Esophagus squamous epithelium (tissue), 5 donors: ENCODE measurements around the gene ATP5F1B. TPM values are rescaled to one million over a fixed set of nuclear protein-coding genes. Genes with fewer than 3 reads are reported as not detected.

Experiments
- DNase-seq: peaks from one replicate; lab custom pipeline; 2025; lab: John Stamatoyannopoulos, UW
- H3K27ac ChIP-seq, 4 donors: fragments of 200-600 bp; sonication (generic); one replicate each; pipeline ENCODE4 v1.5.1; 2016 to 2019; ENCODE audit warnings: mild to moderate bottlenecking in 1 of 4
- H3K27me3 ChIP-seq, 4 donors: fragments of 200-600 bp; sonication (generic); 1 replicate in 3 of 4; 2 replicates in 1 of 4; pipeline versions ENCODE4 v1.5.1 to v1.6.0; 2017 to 2021; ENCODE audit warnings: antibody characterized with exemption in 1 of 4
- H3K36me3 ChIP-seq, 3 donors: fragments of 200-600 bp; sonication (generic); one replicate each; pipeline ENCODE4 v1.5.1; 2016 to 2019
- H3K4me1 ChIP-seq, 3 donors: fragments of 200-600 bp; sonication (generic); one replicate each; pipeline ENCODE4 v1.5.1; 2017 to 2019
- H3K4me3 ChIP-seq, 4 donors: fragments of 200-600 bp; sonication (generic); 1 replicate in 3 of 4; 2 replicates in 1 of 4; pipeline ENCODE4 v1.5.1; 2016 to 2019; ENCODE audit warnings: mild to moderate bottlenecking in 2 of 4, moderate library complexity in 1 of 4
- H3K9me3 ChIP-seq, 3 donors: fragments of 200-600 bp; sonication (generic); one replicate each; pipeline ENCODE4 v1.5.1; 2016 to 2019
- CTCF ChIP-seq, 6 experiments: fragments of 450-650 bp in 4 of 6; fragments of 200-600 bp in 2 of 6; sonication (generic) in 2 of 6; IDR thresholded peaks; one replicate each; pipeline ENCODE4 v1.5.1; 2016 to 2019; ENCODE audit warnings: antibody characterized with exemption in 6 of 6, mild to moderate bottlenecking in 4 of 6, moderate library complexity in 4 of 6
- POLR2A ChIP-seq, 4 donors: fragments of 450-650 bp; IDR thresholded peaks; one replicate each; pipeline ENCODE4 v1.6.1; 2017; ENCODE audit warnings: antibody characterized with exemption in 4 of 4, mild to moderate bottlenecking in 4 of 4, moderate library complexity in 3 of 4
- WGBS, 2 donors: methylation state at CpG; one replicate each; pipeline ENCODE4 v1.1.5; 2018; 5-methylcytosine and 5-hydroxymethylcytosine counted together
- intact Hi-C: fragments of 100-400 bp; cut with DNase I; formaldehyde crosslinking; loops from one replicate; pipeline ENCODE4 v1.15.0; 2022
- total RNA-seq, 4 donors: library from RNA; depleted of rRNA; stranded (reverse); fragments of >200 nt; gene quantifications; one replicate each; pipeline ENCODE4 v1.1.0, GENCODE V29; 2016
- donor health status: DM: yes; HTN: yes; CAD: no.

ATP5F1B gene
- total RNA-seq, 4 donors from 2014 or later: 337 to 726 (median 526) TPM

- intact Hi-C loops: no loop called here
- Histone ChIP-seq H3K4me1 (peaks cover 36 to 86% (median 56%) of the 10 kb centered on the region in 3 donors), H3K4me3 (peak overlapping the region; percentile 84 to 100 (median 99)), H3K27me3 (no peaks in the 10 kb centered on the region), H3K27ac (peak overlapping the region; percentile 96 to 99 (median 98)), H3K9me3 (no peaks in the 10 kb centered on the region), H3K36me3 (peaks cover 0 to 26% (median 5%) of the 10 kb centered on the region in 3 donors)
- DNase-seq: no peak
- TF ChIP-seq POLR2A (IDR thresholded peaks at IDR 0.05) (no peak), CTCF (IDR thresholded peaks at IDR 0.05) (no peak)
- 1 to 6% methylated on average over 7 to 17 of the region's 46 CpGs for WGBS, 2 donors
These were observed 16.2 kb downstream of the ATP5F1B start for GRCh38 chr12:56629459-56630179.

- Histone ChIP-seq H3K4me1 (peaks cover 30 to 88% (median 54%) of the 10 kb centered on the region in 3 donors), H3K27ac (peak overlapping the region; percentile 96 to 99 (median 98)), H3K27me3 (no peaks in the 10 kb centered on the region), H3K9me3 (no peaks in the 10 kb centered on the region), H3K4me3 (peak overlapping the region; percentile 84 to 100 (median 99)), H3K36me3 (peaks cover 0 to 34% (median 5%) of the 10 kb centered on the region in 3 donors)
- 0 to 1% methylated on average over 18 of the region's 18 CpGs for WGBS, 2 donors
- TF ChIP-seq CTCF (IDR thresholded peaks at IDR 0.05) (no peak), POLR2A (IDR thresholded peaks at IDR 0.05) (peak in 1 of 4 donors; percentile 41)
- intact Hi-C loops: no loop called here
- DNase-seq: no peak
These were observed 16.9 kb downstream of the ATP5F1B start for GRCh38 chr12:56628671-56629458.

GRCh38 chr12:56626701-56627100, 19.1 kb downstream of the ATP5F1B start:
- Histone ChIP-seq H3K27me3 (no peaks in the 10 kb centered on the region), H3K9me3 (no peaks in the 10 kb centered on the region), H3K4me3 (no peak overlapping the region), H3K36me3 (peaks cover 0 to 54% (median 7%) of the 10 kb centered on the region in 3 donors), H3K27ac (peak overlapping the region in 1 of 4 donors; percentile 13), H3K4me1 (peaks cover 9 to 88% (median 45%) of the 10 kb centered on the region in 3 donors)
- DNase-seq: no peak
- intact Hi-C loops: no loop called here
- TF ChIP-seq POLR2A (IDR thresholded peaks at IDR 0.05): no peak
- no peak for TF ChIP-seq CTCF (IDR thresholded peaks at IDR 0.05)

- TF ChIP-seq CTCF (IDR thresholded peaks at IDR 0.05) (no peak), POLR2A (IDR thresholded peaks at IDR 0.05) (no peak)
- Histone ChIP-seq H3K27me3 (no peaks in the 10 kb centered on the region), H3K4me3 (no peak overlapping the region), H3K36me3 (peaks cover 0 to 89% (median 18%) of the 10 kb centered on the region in 3 donors), H3K4me1 (peaks cover 0 to 72% (median 21%) of the 10 kb centered on the region in 3 donors), H3K9me3 (no peaks in the 10 kb centered on the region), H3K27ac (peak overlapping the region in 1 of 4 donors; percentile 8)
- no peak for DNase-seq
- intact Hi-C loops: no loop called here
- WGBS, 2 donors: 63 to 83% methylated on average over 1 of the region's 1 CpG
These were observed 23.2 kb downstream of the ATP5F1B start for GRCh38 chr12:56622535-56622934.

GRCh38 chr12:56616925-56617324, 28.9 kb downstream of the ATP5F1B start:
- Histone ChIP-seq H3K9me3 (no peaks in the 10 kb centered on the region), H3K36me3 (peaks cover 47 to 97% (median 48%) of the 10 kb centered on the region in 3 donors), H3K27me3 (no peaks in the 10 kb centered on the region), H3K4me1 (peaks cover 0 to 24% (median 3%) of the 10 kb centered on the region in 3 donors), H3K4me3 (no peak overlapping the region), H3K27ac (no peak overlapping the region)
- DNase-seq: no peak
- intact Hi-C loops: no loop called here
- TF ChIP-seq CTCF (IDR thresholded peaks at IDR 0.05): no peak
- TF ChIP-seq POLR2A (IDR thresholded peaks at IDR 0.05): no peak
